ENCODE data around the gene EPB41L4A.

EPB41L4A gene

DNA sequence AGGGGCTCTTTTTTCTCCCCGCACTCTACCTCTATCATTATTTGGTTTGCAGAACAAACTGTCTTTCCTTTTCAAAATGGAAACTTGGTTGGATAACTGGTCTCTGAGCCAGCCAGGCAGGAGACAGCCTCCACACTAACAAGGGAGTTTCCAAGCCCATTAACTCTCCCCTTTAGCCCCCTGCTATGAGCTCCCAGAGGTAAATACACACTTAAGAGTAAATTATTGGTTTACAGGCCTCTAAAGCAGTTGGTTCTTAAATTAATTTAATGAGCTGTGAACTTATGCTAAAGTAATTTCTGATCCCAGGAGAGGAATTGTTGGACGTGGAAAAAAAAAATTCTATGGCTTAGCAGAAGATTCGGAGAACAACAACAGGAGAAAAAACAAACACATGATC is 30.3 kb downstream of the EPB41L4A start (continued):
- TF ChIP-seq ZNF211 (tag by site-specific recombination; IDR thresholded peaks at IDR 0.05; ENCODE audit: low read depth) (no peak), PRDM10 (tag by site-specific recombination; IDR thresholded peaks at IDR 0.05) (no peak), KLF7 (tag by site-specific recombination; IDR thresholded peaks at IDR 0.05; ENCODE audit: borderline replicate concordance) (peak; percentile 49; the same call in 1 of the 2 replicates), ZNF701 (tag by site-specific recombination; IDR thresholded peaks at IDR 0.05) (no peak), HOXD13 (CRISPR knock-in tag; IDR thresholded peaks at IDR 0.05; ENCODE audit: borderline replicate concordance) (no peak), IKZF3 (tag by site-specific recombination; IDR thresholded peaks at IDR 0.05) (peak; percentile 61), ZNF660 (tag by site-specific recombination; IDR thresholded peaks at IDR 0.05) (no peak), KLF16 (tag by site-specific recombination; IDR thresholded peaks at IDR 0.05) (no peak), MYNN (tag by site-specific recombination; IDR thresholded peaks at IDR 0.05; ENCODE audit: borderline replicate concordance) (no peak), FEZF1 (tag by site-specific recombination; IDR thresholded peaks at IDR 0.05) (peak; percentile 77), ZBTB1 (tag by site-specific recombination; IDR thresholded peaks at IDR 0.05) (0 out of 2 replicates have a peak, but pooled peaks have one; percentile 33)

GRCh38 chr5:112388074-112388473 is 31.0 kb downstream of the EPB41L4A start:
- H3K4me3 ChIP-seq (ENCODE audit: low read depth, low read length), result no peak overlapping the region
- no peaks in the 10 kb centered on the region for H3K36me3 ChIP-seq (ENCODE audit: control insufficient read depth in 2 of 2, insufficient read depth in 1 of 2, low read length in 2 of 2)
- peaks cover 26% of the 10 kb centered on the region for H3K4me1 ChIP-seq (ENCODE audit: control insufficient read depth, insufficient read depth, low read length)
- no peaks in the 10 kb centered on the region for H3K9me3 ChIP-seq (ENCODE audit: control insufficient read depth, insufficient read depth, low read depth, low read length)
- POLR2A ChIA-PET, result no interaction called here
- CTCF ChIA-PET, result interaction anchor here (1.0 kb wide), 2 partner anchors 20 to 32 kb away, joined by 3 read pairs; no protein-coding TSS in a partner anchor
- peak overlapping the region; percentile 49 for H3K27ac ChIP-seq (ENCODE audit: extremely low read depth, low read depth, low read length)
- TF ChIP-seq ZBTB11 (tag by site-specific recombination; conservative IDR thresholded peaks at IDR 0.05; ENCODE audit: low read depth) (no peak), ZNF501 (tag by site-specific recombination; IDR thresholded peaks at IDR 0.05) (no peak; the same call in 1 of the 2 replicates), ZIC2 (tag by site-specific recombination; IDR thresholded peaks at IDR 0.05) (no peak), ZSCAN23 (tag by site-specific recombination; IDR thresholded peaks at IDR 0.05) (no peak), CTCF (tag by site-specific recombination; IDR thresholded peaks at IDR 0.05) (no peak), PATZ1 (tag by site-specific recombination; IDR thresholded peaks at IDR 0.05) (no peak), SCRT2 (tag by site-specific recombination; IDR thresholded peaks at IDR 0.05) (no peak), ZNF830 (tag by site-specific recombination; IDR thresholded peaks at IDR 0.05; ENCODE audit: low read depth) (no peak), ZNF768 (tag by site-specific recombination; IDR thresholded peaks at IDR 0.05) (no peak), KLF10 (tag by site-specific recombination; IDR thresholded peaks at IDR 0.05) (no peak), ZBTB20 (tag by site-specific recombination; IDR thresholded peaks at IDR 0.05) (no peak), ZNF266 (tag by site-specific recombination; IDR thresholded peaks at IDR 0.05; ENCODE audit: low read depth) (no peak), ZNF433 (tag by site-specific recombination; IDR thresholded peaks at IDR 0.05; ENCODE audit: low read depth) (no peak), TCF7L2 (IDR thresholded peaks at IDR 0.05; ENCODE audit: borderline replicate concordance, low read depth, low read length) (no peak), SETDB1 (IDR thresholded peaks at IDR 0.05; ENCODE audit: insufficient read length, low read length) (no peak)
- TF ChIP-seq, protein P1, sequence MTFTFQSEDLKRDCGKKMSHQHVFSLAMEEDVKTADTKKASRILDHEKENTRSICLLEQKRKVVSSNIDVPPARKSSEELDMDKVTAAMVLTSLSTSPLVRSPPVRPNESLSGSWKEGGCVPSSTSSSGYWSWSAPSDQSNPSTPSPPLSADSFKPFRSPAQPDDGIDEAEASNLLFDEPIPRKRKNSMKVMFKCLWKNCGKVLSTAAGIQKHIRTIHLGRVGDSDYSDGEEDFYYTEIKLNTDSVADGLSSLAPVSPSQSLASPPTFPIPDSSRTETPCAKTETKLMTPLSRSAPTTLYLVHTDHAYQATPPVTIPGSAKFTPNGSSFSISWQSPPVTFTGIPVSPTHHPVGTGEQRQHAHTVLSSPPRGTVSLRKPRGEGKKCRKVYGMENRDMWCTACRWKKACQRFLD (tag by site-specific recombination; IDR thresholded peaks at IDR 0.05), result no peak

All from HEK293 (cell line).